A204.1 (cell line): ENCODE results near the gene FAM184B.

Experiments used
- FAIRE-seq: peaks from 2 replicates; lab custom pipeline; 2012; peaks lifted over from hg19 to GRCh38; lab: Jason Lieb, UNC

The FAM184B gene

GRCh38 chr4:17773135-17773698 lies 8.2 kb downstream of the FAM184B start:
- no peak for FAIRE-seq

- FAIRE-seq, result no peak
Measured at GRCh38 chr4:17771284-17771908, 10.0 kb downstream of the FAM184B start.

- FAIRE-seq, result no peak
Measured at GRCh38 chr4:17770845-17771244, 10.6 kb downstream of the FAM184B start.

GRCh38 chr4:17769406-17770174 lies 11.8 kb downstream of the FAM184B start:
- FAIRE-seq, result no peak

GRCh38 chr4:17766826-17767458 lies 14.5 kb downstream of the FAM184B start:
- FAIRE-seq, result no peak

- FAIRE-seq, result no peak
Measured at GRCh38 chr4:17765514-17766286, 15.7 kb downstream of the FAM184B start.

- no peak for FAIRE-seq
Measured at GRCh38 chr4:17763931-17764330, 17.5 kb downstream of the FAM184B start.

- no peak for FAIRE-seq
Measured at GRCh38 chr4:17763416-17763815, 18.0 kb downstream of the FAM184B start.

- no peak for FAIRE-seq
Measured at GRCh38 chr4:17762726-17763125, 18.7 kb downstream of the FAM184B start.

GRCh38 chr4:17761062-17761461 lies 20.4 kb downstream of the FAM184B start:
- FAIRE-seq, result no peak

GRCh38 chr4:17760626-17761025 lies 20.8 kb downstream of the FAM184B start:
- no peak for FAIRE-seq

GRCh38 chr4:17758485-17758884 lies 22.9 kb downstream of the FAM184B start:
- no peak for FAIRE-seq

- no peak for FAIRE-seq
Measured at GRCh38 chr4:17757621-17758020, 23.8 kb downstream of the FAM184B start.

GRCh38 chr4:17753646-17754045 lies 27.8 kb downstream of the FAM184B start:
- FAIRE-seq, result no peak

- no peak for FAIRE-seq
Measured at GRCh38 chr4:17740702-17741101, 40.7 kb downstream of the FAM184B start.

- FAIRE-seq, result no peak
Measured at GRCh38 chr4:17736484-17736883, 44.9 kb downstream of the FAM184B start.

- no peak for FAIRE-seq
Measured at GRCh38 chr4:17726911-17727310, 54.5 kb downstream of the FAM184B start.

- FAIRE-seq, result no peak
Measured at GRCh38 chr4:17723648-17724047, 57.8 kb downstream of the FAM184B start.

GRCh38 chr4:17722356-17722700 lies 59.1 kb downstream of the FAM184B start:
- no peak for FAIRE-seq

GRCh38 chr4:17721496-17722355 lies 59.7 kb downstream of the FAM184B start:
- FAIRE-seq, result no peak

- no peak for FAIRE-seq
Measured at GRCh38 chr4:17719106-17719505, 62.3 kb downstream of the FAM184B start.

- no peak for FAIRE-seq
Measured at GRCh38 chr4:17718471-17718870, 63.0 kb downstream of the FAM184B start.
